Measurements from ENCODE around the gene TMEM9.

- TF ChIP-seq ZNF274 (IDR thresholded peaks at IDR 0.05; ENCODE audit: low read depth, low read length) (no peak), YY1 (IDR thresholded peaks at IDR 0.05; ENCODE audit: insufficient read depth, insufficient read length) (no peak)
These were observed 48.6 kb downstream of the TMEM9 start for GRCh38 chr1:201105688-201106087.

Data from NT2/D1 (cell line).